Muscle layer of colon (tissue), 2 donors: ENCODE results near the gene LRRC2.

Experiments
- H3K27ac ChIP-seq: one replicate; pipeline ENCODE4 v1.7.0; 2013; ENCODE audit warnings: low read depth, mild to moderate bottlenecking, low read length, moderate library complexity
- H3K27me3 ChIP-seq, 2 donors: one replicate each; pipeline ENCODE4 v1.7.0; 2013; ENCODE audit warnings: low read length in 2 of 2, mild to moderate bottlenecking in 2 of 2; ENCODE audit not compliant: insufficient read depth in 2 of 2, control insufficient read depth in 1 of 2
- H3K36me3 ChIP-seq: one replicate; pipeline ENCODE4 v1.7.0; 2013; ENCODE audit warnings: mild to moderate bottlenecking, low read length; ENCODE audit not compliant: insufficient read depth
- H3K4me1 ChIP-seq: one replicate; pipeline ENCODE4 v1.7.0; 2013; ENCODE audit warnings: mild to moderate bottlenecking, low read length; ENCODE audit not compliant: insufficient read depth
- H3K4me3 ChIP-seq, 2 donors: one replicate each; pipeline ENCODE4 v1.7.0; 2013; ENCODE audit warnings: low read length in 2 of 2, low read depth in 1 of 2, mild to moderate bottlenecking in 1 of 2, moderate library complexity in 1 of 2
- H3K9ac ChIP-seq: one replicate; pipeline ENCODE4 v1.7.0; 2013; ENCODE audit warnings: low read length
- H3K9me3 ChIP-seq: one replicate; pipeline ENCODE4 v1.7.0; 2013; ENCODE audit warnings: mild to moderate bottlenecking, low read length
- donor health status: abdominal sarcoma.
- donor health status: Adenocarcinoma of cecum.

The LRRC2 gene

GRCh38 chr3:46480491-46481195 lies 85.5 kb downstream of the LRRC2 start:
- Histone ChIP-seq H3K36me3 (no peaks in the 10 kb centered on the region), H3K27me3 (peaks cover 0 to 3% of the 10 kb centered on the region in 2 donors), H3K27ac (no peak overlapping the region), H3K4me1 (no peaks in the 10 kb centered on the region), H3K9me3 (no peaks in the 10 kb centered on the region), H3K4me3 (no peak overlapping the region), H3K9ac (no peak overlapping the region)

DNA sequence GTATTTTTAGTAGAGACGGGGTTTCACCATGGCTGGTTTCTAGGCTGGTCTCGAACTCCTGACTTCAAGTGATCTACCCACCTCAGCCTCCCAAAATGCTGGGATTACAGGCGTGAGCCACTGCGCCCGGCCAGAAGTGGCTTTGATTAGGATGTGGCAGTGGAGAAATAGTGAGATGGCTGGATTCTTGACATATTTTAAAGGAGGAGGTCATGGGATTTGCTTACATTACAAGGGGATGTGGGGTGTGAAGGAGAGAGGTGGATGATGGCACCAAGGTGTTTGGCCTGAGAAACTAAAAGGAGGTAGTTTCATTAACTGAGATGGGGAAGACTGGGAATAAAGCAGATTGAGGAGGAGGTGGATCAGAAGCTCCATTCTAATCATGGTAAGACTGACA lies 86.4 kb downstream of the LRRC2 start:
- H3K9ac ChIP-seq = no peak overlapping the region
- no peaks in the 10 kb centered on the region for H3K4me1 ChIP-seq
- no peaks in the 10 kb centered on the region for H3K36me3 ChIP-seq
- H3K27ac ChIP-seq = no peak overlapping the region
- H3K4me3 ChIP-seq = no peak overlapping the region
- no peaks in the 10 kb centered on the region for H3K9me3 ChIP-seq
- H3K27me3 ChIP-seq = peaks cover 0 to 3% of the 10 kb centered on the region in 2 donors

GRCh38 chr3:46479021-46479420 lies 87.1 kb downstream of the LRRC2 start:
- H3K9me3 ChIP-seq = no peaks in the 10 kb centered on the region
- H3K27ac ChIP-seq = no peak overlapping the region
- no peak overlapping the region for H3K4me3 ChIP-seq
- no peaks in the 10 kb centered on the region for H3K4me1 ChIP-seq
- H3K27me3 ChIP-seq = peaks cover 0 to 3% of the 10 kb centered on the region in 2 donors
- no peaks in the 10 kb centered on the region for H3K36me3 ChIP-seq
- H3K9ac ChIP-seq = no peak overlapping the region

DNA sequence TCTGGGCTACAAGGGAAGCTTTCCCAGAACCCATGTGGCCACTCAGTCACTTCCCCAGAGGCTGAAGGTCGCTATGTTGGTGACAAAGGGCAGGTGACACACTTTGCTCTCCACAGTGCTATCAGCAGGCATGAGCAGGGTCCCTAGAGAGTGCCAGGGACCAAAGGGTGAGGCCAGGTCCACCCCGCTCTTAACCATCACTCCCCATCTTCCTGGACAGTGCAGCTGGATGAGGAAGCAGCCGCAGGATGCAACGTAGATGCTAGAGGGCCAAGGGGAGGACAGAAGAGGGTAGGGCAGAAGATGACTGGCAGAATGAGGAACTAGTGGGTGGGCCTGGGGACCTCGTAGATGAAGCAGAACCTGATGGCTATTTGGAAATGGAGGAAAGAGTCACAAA lies 87.8 kb downstream of the LRRC2 start:
- Histone ChIP-seq H3K27me3 (peaks cover 0 to 3% of the 10 kb centered on the region in 2 donors), H3K27ac (no peak overlapping the region), H3K4me1 (no peaks in the 10 kb centered on the region), H3K9ac (no peak overlapping the region), H3K36me3 (no peaks in the 10 kb centered on the region), H3K4me3 (no peak overlapping the region), H3K9me3 (no peaks in the 10 kb centered on the region)

GRCh38 chr3:46477756-46478155 lies 88.3 kb downstream of the LRRC2 start:
- Histone ChIP-seq H3K27ac (no peak overlapping the region), H3K27me3 (peaks cover 0 to 3% of the 10 kb centered on the region in 2 donors), H3K9ac (no peak overlapping the region), H3K36me3 (no peaks in the 10 kb centered on the region), H3K9me3 (no peaks in the 10 kb centered on the region), H3K4me3 (no peak overlapping the region), H3K4me1 (no peaks in the 10 kb centered on the region)

DNA sequence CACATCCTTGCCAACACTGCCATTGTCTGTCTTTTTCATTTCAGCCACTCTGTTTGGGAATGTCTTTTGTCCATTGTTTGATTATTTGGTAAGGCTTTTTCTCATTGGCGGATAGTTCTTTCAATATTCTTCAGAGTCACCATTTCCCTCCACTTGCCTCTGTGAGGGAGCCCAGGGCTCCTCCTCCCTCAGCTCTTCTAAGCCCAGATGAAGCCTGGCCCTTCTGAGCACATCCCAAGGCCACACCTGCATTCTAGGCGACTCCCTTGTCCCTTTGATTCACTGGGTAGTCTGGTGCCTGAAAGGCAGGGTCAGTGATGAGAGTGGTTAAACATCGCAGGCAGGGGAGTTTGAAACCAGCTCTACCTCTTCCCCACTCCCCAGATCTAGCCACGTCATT lies 89.0 kb downstream of the LRRC2 start:
- Histone ChIP-seq H3K9ac (no peak overlapping the region), H3K27ac (no peak overlapping the region), H3K27me3 (peaks cover 0 to 3% of the 10 kb centered on the region in 2 donors), H3K4me1 (no peaks in the 10 kb centered on the region), H3K36me3 (no peaks in the 10 kb centered on the region), H3K9me3 (no peaks in the 10 kb centered on the region), H3K4me3 (no peak overlapping the region)

DNA sequence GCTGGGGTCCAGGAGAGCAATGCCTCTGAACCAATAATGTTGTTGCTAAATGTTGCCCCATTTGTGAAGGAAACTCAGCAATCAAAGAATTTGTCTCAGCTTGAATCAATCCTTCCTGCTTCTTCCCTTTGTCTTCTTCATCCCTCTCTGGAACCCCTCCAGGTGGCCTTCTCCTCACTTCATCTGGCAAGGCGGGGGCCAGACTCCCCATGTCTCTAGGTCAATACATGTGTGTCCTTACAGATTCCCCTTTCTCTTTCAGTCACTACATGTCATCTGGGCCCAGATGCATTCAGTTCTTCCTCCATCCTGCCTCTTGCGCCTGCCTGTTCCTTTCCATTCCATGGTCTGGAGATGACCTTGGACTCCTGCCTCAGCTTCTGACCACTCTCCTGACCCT lies 93.4 kb downstream of the LRRC2 start:
- Histone ChIP-seq H3K27me3 (no peaks in the 10 kb centered on the region), H3K9me3 (no peaks in the 10 kb centered on the region), H3K27ac (no peak overlapping the region), H3K4me1 (no peaks in the 10 kb centered on the region), H3K36me3 (no peaks in the 10 kb centered on the region), H3K9ac (no peak overlapping the region), H3K4me3 (no peak overlapping the region)

- Histone ChIP-seq H3K4me1 (no peaks in the 10 kb centered on the region), H3K9ac (no peak overlapping the region), H3K27ac (no peak overlapping the region), H3K4me3 (no peak overlapping the region), H3K36me3 (no peaks in the 10 kb centered on the region), H3K9me3 (no peaks in the 10 kb centered on the region), H3K27me3 (no peaks in the 10 kb centered on the region)
Measured at GRCh38 chr3:46471371-46471914, 94.7 kb downstream of the LRRC2 start.

DNA sequence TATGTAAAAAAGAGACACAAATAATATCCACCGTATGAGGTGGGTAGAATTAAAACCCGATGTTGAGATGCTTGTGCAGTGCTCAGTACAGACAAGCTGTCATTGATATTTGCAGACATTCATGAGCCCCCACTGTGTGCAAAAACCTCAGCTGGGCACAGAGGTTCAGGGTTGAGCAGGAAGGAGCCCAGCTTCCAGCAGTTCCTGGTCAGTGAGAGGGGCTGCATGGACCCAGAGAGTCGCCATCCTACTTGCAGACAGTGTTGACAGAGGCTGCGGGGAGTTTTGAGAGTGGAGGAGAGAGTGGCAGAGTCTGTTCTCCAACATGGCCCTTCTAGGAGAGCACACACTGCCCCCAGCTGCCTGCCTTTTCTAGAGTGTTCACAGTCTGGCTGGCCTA lies 95.3 kb downstream of the LRRC2 start:
- no peak overlapping the region for H3K27ac ChIP-seq
- no peak overlapping the region for H3K4me3 ChIP-seq
- no peaks in the 10 kb centered on the region for H3K27me3 ChIP-seq
- no peak overlapping the region for H3K9ac ChIP-seq
- H3K9me3 ChIP-seq = no peaks in the 10 kb centered on the region
- H3K4me1 ChIP-seq = no peaks in the 10 kb centered on the region
- H3K36me3 ChIP-seq = no peaks in the 10 kb centered on the region

GRCh38 chr3:46469680-46470357 lies 96.3 kb downstream of the LRRC2 start:
- Histone ChIP-seq H3K27ac (no peak overlapping the region), H3K9me3 (no peaks in the 10 kb centered on the region), H3K36me3 (no peaks in the 10 kb centered on the region)

DNA sequence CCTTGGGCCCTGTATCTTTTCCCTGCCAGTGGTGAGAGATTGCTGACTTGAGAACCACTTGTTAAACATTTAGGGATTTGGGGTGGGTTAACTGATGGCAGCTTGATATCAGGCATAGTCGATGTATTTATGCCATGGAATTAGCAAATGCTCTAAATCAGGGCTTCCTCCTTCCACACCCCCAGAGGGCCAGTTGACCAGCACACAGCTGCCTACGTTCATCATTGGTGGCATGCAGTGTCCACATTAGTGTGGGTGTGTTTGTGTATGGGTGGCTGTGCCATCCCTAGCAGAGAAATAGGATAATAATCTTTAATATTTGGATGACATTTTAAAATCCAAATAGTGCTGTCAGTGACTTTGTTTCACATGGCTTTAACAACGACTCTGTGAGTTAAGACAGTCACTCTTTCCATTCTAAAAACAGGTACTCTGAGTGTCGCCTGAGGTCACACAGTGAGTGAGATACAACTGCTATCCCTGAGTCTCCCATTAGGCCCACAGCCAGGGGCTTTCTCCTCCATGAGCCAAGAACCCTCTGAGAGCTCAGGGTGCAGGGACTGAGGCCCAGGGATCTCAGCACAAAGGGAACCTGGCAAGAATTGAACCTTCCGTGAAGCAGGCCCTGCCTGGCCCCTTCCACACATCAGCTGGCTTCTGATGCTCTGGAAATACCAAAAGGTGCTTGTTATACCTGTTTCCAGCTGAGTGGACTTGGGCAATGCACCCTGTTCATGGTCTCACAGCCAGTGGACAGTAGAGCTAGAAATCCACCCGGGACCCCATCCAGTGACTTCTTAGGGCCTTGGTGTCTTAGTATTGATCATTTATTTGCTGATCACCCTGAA lies 97.1 kb downstream of the LRRC2 start:
- H3K9ac ChIP-seq = no peak overlapping the region
- H3K9me3 ChIP-seq = no peaks in the 10 kb centered on the region
- H3K4me1 ChIP-seq = no peaks in the 10 kb centered on the region
- no peak overlapping the region for H3K4me3 ChIP-seq
- H3K27me3 ChIP-seq = peaks cover 11 to 14% of the 10 kb centered on the region in 2 donors
- H3K27ac ChIP-seq = no peak overlapping the region
- no peaks in the 10 kb centered on the region for H3K36me3 ChIP-seq

More at GRCh38 chr3:46469680-46470357, 96.3 kb downstream of the LRRC2 start:
- Histone ChIP-seq H3K4me3 (no peak overlapping the region), H3K9ac (no peak overlapping the region), H3K4me1 (no peaks in the 10 kb centered on the region), H3K27me3 (peaks cover 5 to 6% of the 10 kb centered on the region in 2 donors)
